Tongue (tissue), 2 donors: ENCODE data around the gene MTRF1L. TPM values are rescaled to one million over a fixed set of nuclear protein-coding genes. Genes with fewer than 3 reads are reported as not detected.

ENCODE experiments used
- DNase-seq: peaks from one replicate; pipeline ENCODE4 v3.0.0-alpha.2; 2015
- total RNA-seq: library from RNA; depleted of rRNA; stranded (reverse); fragments of >200 nt; gene quantifications from one replicate; pipeline ENCODE4 v1.2.3, GENCODE V29; 2014

MTRF1L gene
- total RNA-seq: 19.8 TPM

DNA sequence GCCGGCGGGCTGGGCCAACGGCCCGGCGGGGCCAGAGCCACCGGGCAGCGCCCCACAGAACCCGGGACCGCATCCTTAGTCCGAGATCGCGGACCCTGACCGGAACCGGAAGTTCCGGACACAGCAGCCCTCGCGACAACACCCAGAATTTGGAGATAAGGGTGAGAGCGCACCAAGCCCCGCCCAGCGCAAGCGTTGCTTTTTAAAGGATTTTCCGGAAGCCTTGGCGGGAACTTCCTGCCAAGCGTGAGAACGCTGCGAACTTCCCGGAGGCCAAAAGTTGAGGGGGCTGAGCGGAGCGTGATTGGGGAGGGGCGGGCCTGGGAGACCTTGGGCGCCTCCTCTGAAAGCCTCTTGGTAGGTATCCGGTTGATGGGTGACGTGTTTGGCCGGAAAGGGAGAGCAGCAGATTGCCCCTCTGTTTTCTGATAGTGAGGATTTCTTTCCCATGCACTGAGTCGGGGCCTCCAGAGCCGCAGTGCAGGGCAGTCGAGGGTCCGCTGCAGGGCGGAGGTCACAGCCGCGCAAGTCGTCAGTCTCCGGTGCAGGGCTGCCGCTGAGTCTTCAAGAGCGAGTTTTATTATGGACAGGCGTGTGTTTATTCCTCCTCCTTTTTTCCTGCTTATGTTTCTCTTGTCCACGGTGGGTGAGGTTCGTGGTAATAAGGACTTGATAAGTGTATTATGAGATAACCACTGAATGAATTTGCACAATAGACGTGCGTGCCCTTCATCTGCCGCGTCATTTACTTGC is at the start of gene MTRF1L:
Gene MTRF1L, minus strand, starts transcription at position 97 of the 753 bp plus-strand sequence. Its CDS starts 24 bp downstream, at position 73.
- DNase-seq: peak; percentile 98

GRCh38 chr6:153051801-153052200 is 49.3 kb upstream of the MTRF1L start:
- DNase-seq: no peak

- DNase-seq: no peak
Observed at GRCh38 chr6:153048631-153049030, 46.1 kb upstream of the MTRF1L start.

- DNase-seq: no peak
Observed at GRCh38 chr6:153047386-153047785, 44.9 kb upstream of the MTRF1L start.

GRCh38 chr6:153045271-153045670 is 42.8 kb upstream of the MTRF1L start:
- DNase-seq: no peak

DNA sequence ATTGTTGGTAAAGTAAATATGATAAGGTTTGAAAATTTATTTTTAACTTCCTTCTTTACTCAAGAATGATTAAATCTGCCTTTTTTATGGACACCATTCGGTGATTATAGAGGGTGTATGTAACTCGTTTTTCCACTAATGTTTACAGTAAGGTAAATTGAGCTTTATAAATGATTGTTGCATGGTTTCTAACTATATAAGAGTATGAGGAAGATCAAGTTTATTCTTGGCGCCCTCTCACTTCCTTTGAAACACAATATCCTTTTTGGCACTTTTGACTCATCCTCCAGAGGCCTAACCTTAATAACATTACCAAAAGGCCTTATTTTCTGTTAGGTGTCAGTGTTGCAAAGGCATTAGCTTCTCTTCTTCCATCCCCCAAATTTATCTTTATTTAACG is 41.8 kb upstream of the MTRF1L start:
- DNase-seq: no peak

DNA sequence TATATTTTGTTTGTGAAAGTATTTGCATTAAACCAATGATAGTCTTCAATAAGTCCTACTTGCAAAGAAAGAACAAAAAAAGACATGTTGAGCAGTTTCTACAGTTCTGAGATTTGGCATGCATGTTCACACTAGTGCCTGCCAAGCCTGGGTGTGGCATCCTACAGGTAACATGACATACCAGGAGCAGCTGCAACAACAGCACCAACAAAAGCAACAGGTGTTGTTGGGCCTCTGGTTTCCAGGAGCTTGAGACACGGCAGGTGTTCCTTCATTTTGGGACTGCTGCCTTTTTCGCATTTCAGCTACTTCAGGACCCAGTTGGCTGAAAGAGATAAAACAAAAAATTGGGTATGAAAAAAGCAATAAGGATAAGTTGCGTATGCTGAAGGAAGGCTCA is 41.2 kb upstream of the MTRF1L start:
- peak; percentile 15 for DNase-seq

DNA sequence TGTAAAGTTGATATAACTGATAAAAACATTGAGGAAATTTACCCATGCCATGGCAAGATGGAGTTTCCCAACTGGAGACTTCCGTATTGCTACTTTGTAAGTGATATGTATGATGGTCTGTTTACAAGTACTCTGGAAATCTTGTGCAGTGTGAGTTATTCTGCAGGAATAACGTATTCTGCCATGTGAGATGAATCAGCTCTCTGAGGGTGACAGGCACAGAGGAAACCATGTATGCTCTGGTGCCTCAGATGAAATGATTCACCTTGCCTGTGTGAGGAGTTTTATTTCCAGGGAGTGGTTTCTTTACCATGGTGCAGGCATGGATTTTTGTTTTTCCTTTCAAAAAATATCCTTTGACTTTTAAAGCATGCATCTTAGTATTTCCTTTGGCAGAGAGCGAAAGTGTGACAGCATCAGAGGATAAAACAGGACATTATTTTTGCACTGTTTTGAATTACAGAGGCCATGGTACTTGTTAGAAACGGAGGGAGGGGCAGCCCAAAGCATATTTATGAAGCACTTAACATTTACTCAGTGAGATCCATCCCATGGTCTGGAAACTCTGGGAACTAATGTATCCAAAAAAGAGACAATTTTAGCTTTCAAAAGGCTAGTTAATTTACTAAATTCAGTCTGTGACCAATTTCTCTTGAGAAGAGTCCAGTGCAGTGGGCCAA is 36.0 kb upstream of the MTRF1L start:
- no peak for DNase-seq

DNA sequence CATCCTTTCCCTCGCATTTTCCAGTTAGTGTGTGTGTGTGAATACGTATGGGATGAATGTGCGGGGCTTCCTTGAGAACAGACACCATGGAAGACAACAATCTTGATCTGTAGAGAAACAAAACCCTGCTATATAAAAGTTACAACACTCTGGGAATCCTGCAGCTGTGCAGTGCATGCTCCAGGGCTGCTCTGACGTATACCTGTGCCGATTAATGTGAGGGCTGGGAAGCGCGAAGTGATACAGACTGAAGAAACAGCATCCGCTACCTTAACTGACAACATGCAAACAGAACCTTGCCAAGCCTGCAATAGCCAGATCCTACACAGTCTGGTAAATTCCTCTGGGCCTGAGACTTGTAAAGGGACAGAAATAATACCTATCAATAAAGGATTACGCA is 31.6 kb upstream of the MTRF1L start:
- no peak for DNase-seq

DNA sequence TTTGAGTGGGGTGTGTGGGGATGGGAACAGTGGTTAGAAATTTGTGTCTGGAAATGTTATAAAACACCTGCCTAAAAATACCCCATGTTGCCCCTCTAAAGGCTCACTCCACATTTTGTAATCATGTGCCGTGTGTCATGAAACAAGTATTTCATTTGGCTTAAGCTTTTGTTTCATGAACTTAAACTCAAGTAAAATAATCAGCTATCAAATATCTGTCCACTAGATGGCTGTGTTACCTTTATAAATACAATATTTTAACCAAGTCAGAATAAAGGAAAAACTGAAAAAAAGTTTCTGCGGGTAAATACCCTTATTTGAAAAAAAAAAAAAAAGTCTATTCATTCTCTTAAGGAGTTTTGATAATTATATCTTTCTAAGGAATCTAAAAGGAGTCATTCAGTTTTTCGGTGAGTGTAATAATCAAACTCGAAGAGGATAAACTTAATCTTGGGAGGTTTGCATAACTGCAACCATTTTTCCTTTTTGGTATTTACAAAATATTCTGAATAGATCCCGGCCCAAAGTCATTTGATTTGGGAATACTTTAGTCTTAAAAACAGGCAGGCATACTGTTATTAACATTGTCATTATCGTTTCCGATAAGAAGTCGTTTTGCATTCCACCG is 29.9 kb upstream of the MTRF1L start:
- DNase-seq: peak; percentile 48

GRCh38 chr6:153031335-153031955 is 28.9 kb upstream of the MTRF1L start:
- no peak for DNase-seq

- DNase-seq: no peak
Observed at GRCh38 chr6:153028963-153029362, 26.5 kb upstream of the MTRF1L start.

- DNase-seq: no peak
Observed at GRCh38 chr6:153028286-153028685, 25.8 kb upstream of the MTRF1L start.

- no peak for DNase-seq
Observed at GRCh38 chr6:153027480-153027879, 25.0 kb upstream of the MTRF1L start.

- DNase-seq: no peak
Observed at GRCh38 chr6:153024709-153025017, 22.2 kb upstream of the MTRF1L start.

GRCh38 chr6:153023977-153024708 is 21.6 kb upstream of the MTRF1L start:
- peak; percentile 74 for DNase-seq

DNA sequence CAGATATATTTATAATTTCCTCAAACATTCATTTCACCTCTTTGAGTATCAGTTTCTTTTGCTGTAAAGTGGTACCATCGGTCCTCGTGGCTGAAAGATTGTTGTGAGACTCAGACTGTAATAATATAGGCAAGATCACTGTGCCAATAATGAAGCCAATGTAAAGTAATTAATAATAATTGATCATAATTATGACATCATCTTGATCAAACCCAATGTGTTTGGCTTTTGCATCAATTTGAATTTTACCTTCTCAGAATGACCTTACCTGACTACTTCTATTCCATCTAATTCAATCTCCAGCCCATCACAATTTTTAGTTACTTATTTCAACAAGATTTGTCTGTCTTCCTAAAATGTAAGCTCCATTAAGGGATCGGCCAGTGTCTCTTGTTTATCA is 15.8 kb upstream of the MTRF1L start:
- no peak for DNase-seq

DNA sequence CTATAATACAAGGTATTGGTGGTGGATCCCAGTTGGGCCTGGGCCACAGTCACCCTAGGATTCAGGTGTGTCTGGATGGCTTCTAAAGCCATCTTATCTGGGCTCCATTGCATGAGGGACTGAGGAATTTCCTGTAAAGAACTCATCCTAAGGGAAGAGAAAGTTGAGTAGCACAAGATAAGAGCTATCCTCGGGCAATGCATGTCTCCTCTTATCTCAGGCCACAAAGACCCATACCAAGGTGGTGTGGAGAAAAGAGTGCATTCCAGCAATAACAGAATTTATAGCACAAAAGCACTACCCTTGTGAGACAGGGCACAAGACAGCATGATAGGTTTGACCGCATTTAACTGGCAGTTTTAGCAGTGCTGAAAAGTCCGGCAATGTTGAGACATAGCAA is 14.3 kb upstream of the MTRF1L start:
- no peak for DNase-seq

DNA sequence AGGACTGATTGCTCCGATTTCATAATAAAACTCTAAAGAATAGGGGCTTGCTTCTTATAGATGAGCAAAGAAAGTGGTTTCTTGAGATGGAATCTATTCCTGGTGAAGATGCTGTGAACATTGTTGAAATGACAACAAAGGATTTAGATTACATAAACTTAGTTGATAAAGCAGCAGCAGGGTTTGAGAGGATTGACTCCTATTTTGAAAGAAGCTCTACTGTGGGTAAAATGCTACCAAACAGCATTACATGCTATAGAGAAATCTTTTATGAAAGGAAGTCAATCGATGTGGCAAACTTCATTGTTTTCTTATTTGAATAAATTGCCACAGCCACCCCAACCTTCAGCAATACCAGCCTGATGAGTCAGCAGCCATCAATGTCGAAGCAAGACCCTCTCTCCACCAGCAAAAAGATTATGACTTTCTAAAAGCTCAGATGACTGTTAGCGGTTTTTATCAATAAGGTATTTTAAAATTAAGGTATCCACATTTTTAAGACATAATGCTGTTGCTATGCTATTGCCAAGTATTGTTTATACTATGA is 12.7 kb upstream of the MTRF1L start:
- DNase-seq: no peak

- peak; percentile 6 for DNase-seq
Observed at GRCh38 chr6:153013438-153013837, 10.9 kb upstream of the MTRF1L start.

DNA sequence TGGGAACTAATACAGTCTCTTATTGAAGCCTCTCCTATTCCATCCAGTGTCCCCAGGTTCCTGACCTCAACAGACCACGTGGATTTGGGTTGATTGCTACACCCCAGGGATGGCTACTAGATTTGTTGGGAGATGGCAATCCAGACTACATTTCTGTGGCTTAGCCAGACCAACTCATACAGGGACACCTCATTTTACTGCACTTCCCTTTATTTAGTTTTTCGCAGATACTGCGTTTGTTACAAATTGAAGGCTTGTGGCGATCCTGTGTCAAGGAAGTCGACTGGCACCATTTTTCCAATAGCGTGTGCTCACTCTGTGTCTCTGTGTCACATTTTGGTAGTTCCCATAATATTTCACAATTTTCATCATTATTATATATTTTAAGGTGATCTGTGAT is 10.3 kb upstream of the MTRF1L start:
- no peak for DNase-seq

- DNase-seq: no peak
Observed at GRCh38 chr6:153003366-153003690, 819 bp upstream of the MTRF1L start.
